ENCODE data around the gene NEK7.

DNA sequence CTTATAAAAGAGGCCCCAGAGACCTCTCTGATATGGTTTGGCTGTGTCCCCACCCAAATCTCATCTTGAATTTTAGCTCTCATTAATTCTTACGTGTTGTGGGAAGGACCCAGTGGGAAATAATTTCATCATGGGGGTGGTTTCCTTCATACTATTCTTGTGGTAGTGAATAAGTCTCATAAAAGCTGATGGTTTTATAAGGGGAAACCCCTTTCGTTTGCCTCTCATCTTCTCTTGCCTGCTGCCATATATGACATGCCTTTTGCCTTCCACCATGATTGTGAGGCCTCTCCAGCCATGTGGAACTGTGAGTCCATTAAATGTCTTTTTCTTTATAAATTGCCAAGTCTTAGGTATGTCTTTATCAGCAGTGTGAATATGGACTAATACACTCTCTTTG, 22.5 kb upstream of the NEK7 start:
- TF ChIP-seq, protein P1, sequence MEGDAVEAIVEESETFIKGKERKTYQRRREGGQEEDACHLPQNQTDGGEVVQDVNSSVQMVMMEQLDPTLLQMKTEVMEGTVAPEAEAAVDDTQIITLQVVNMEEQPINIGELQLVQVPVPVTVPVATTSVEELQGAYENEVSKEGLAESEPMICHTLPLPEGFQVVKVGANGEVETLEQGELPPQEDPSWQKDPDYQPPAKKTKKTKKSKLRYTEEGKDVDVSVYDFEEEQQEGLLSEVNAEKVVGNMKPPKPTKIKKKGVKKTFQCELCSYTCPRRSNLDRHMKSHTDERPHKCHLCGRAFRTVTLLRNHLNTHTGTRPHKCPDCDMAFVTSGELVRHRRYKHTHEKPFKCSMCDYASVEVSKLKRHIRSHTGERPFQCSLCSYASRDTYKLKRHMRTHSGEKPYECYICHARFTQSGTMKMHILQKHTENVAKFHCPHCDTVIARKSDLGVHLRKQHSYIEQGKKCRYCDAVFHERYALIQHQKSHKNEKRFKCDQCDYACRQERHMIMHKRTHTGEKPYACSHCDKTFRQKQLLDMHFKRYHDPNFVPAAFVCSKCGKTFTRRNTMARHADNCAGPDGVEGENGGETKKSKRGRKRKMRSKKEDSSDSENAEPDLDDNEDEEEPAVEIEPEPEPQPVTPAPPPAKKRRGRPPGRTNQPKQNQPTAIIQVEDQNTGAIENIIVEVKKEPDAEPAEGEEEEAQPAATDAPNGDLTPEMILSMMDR (IDR thresholded peaks at IDR 0.05): no peak
- TF ChIP-seq ZFX (IDR thresholded peaks at IDR 0.05; ENCODE audit: borderline replicate concordance): no peak
